ENCODE results near the gene MAN1A1. TPM values are rescaled to one million over a fixed set of nuclear protein-coding genes. Genes with fewer than 3 reads are reported as not detected.

The MAN1A1 gene
- polyA plus RNA-seq, 2 of the 4 experiments (the other 2 are of a cell fraction): 0.05 TPM; not detected in 1

DNA sequence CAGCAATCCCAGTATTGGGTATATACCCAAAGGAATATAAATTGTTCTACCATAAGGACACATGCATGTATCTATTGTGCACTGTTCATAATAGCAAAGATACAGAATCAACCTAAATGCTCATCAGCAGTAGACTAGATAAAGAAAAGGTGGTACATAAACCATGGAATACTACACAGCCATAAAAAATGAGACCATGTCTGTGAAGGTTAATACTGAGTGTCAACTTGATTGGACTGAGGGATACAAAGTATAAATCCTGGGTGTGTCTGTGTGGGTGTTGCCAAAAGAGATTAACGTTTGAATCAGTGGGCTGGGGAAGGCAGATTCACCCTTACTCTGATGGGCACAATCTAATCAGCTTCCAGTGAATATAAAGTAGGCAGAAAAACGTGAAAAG, 86.9 kb downstream of the MAN1A1 start:
- H3K9me3 ChIP-seq: no peaks in the 10 kb centered on the region
- no peak overlapping the region for H3K4me2 ChIP-seq
- no peaks in the 10 kb centered on the region; the same call in 2 of the 3 replicates for H3K4me1 ChIP-seq
- no peak for TF ChIP-seq FOXS1 (CRISPR knock-in tag; IDR thresholded peaks at IDR 0.05)
- TF ChIP-seq JUNB (IDR thresholded peaks at IDR 0.05): no peak
- TF ChIP-seq MYC (IDR thresholded peaks at IDR 0.05; ENCODE audit: borderline replicate concordance, low read length): no peak
- TF ChIP-seq, protein P1, sequence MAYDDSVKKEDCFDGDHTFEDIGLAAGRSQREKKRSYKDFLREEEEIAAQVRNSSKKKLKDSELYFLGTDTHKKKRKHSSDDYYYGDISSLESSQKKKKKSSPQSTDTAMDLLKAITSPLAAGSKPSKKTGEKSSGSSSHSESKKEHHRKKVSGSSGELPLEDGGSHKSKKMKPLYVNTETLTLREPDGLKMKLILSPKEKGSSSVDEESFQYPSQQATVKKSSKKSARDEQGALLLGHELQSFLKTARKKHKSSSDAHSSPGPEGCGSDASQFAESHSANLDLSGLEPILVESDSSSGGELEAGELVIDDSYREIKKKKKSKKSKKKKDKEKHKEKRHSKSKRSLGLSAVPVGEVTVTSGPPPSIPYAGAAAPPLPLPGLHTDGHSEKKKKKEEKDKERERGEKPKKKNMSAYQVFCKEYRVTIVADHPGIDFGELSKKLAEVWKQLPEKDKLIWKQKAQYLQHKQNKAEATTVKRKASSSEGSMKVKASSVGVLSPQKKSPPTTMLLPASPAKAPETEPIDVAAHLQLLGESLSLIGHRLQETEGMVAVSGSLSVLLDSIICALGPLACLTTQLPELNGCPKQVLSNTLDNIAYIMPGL (CRISPR knock-in tag; IDR thresholded peaks at IDR 0.05; ENCODE audit: borderline replicate concordance): no peak
- no peak for TF ChIP-seq MAFK (IDR thresholded peaks at IDR 0.05; ENCODE audit: partially characterized antibody)
- no peak for TF ChIP-seq NPAS2 (CRISPR knock-in tag; IDR thresholded peaks at IDR 0.05; ENCODE audit: borderline replicate concordance)
- no peak for TF ChIP-seq TP53 (CRISPR knock-in tag; IDR thresholded peaks at IDR 0.05)
- no peak for TF ChIP-seq HOXB5 (CRISPR knock-in tag; IDR thresholded peaks at IDR 0.05)
- TF ChIP-seq FOSB (CRISPR knock-in tag; IDR thresholded peaks at IDR 0.05): no peak
- TF ChIP-seq, protein P2, sequence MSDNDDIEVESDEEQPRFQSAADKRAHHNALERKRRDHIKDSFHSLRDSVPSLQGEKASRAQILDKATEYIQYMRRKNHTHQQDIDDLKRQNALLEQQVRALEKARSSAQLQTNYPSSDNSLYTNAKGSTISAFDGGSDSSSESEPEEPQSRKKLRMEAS (IDR thresholded peaks at IDR 0.05): no peak
- H3K4me3 ChIP-seq: no peak overlapping the region
- WGBS (ENCODE audit: missing lambda C conversion rate): 11% methylated on average over 2 of the region's 2 CpGs
- DNase-seq (ENCODE audit: low read depth in 1 of 2, low spot score in 1 of 2) (no peak), FAIRE-seq (no peak), ATAC-seq (no peak)
- POLR2A ChIA-PET: no interaction called here
- no peak overlapping the region for H3K27ac ChIP-seq
- CTCF ChIA-PET: no interaction called here

DNA sequence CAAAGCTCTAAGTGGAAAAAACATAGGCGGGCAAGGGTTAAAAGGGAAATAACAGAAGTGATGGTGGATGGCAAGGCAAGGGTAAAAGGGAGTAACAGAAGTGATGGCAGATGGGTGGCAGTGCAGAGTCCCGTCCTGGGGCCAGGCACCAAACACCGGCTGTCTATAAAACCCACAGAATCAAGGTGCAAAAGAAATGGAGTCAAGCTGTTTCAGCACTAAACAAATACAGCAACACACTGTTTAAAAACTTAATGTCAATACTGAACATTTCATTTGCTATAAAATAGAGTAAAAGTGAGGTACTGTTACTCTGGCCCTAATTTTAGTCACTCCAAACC, 87.6 kb downstream of the MAN1A1 start:
- H3K27ac ChIP-seq: no peak overlapping the region
- H3K4me1 ChIP-seq: no peaks in the 10 kb centered on the region; the same call in 2 of the 3 replicates
- TF ChIP-seq RAD21 (conservative IDR thresholded peaks at IDR 0.05 in 1 of 2, IDR thresholded peaks at IDR 0.05 in 1 of 2) (no peak), HOXB5 (CRISPR knock-in tag; IDR thresholded peaks at IDR 0.05) (no peak), EP300 (IDR thresholded peaks at IDR 0.05) (no peak), NR3C1 (IDR thresholded peaks at IDR 0.05) (no peak), ZSCAN20 (CRISPR knock-in tag; IDR thresholded peaks at IDR 0.05) (no peak), CBX2 (IDR thresholded peaks at IDR 0.05; ENCODE audit: borderline replicate concordance, low read depth) (no peak), MAZ (IDR thresholded peaks at IDR 0.05; ENCODE audit: borderline replicate concordance, low read depth, low read length) (no peak), FOSL2 (IDR thresholded peaks at IDR 0.05) (no peak), FOSL2 (CRISPR knock-in tag; IDR thresholded peaks at IDR 0.05) (no peak)
- TF ChIP-seq, protein P2 (IDR thresholded peaks at IDR 0.05): no peak
- TF ChIP-seq, protein P3, sequence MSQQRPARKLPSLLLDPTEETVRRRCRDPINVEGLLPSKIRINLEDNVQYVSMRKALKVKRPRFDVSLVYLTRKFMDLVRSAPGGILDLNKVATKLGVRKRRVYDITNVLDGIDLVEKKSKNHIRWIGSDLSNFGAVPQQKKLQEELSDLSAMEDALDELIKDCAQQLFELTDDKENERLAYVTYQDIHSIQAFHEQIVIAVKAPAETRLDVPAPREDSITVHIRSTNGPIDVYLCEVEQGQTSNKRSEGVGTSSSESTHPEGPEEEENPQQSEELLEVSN (IDR thresholded peaks at IDR 0.05; ENCODE audit: borderline replicate concordance, low read depth): no peak
- TF ChIP-seq, protein P4, sequence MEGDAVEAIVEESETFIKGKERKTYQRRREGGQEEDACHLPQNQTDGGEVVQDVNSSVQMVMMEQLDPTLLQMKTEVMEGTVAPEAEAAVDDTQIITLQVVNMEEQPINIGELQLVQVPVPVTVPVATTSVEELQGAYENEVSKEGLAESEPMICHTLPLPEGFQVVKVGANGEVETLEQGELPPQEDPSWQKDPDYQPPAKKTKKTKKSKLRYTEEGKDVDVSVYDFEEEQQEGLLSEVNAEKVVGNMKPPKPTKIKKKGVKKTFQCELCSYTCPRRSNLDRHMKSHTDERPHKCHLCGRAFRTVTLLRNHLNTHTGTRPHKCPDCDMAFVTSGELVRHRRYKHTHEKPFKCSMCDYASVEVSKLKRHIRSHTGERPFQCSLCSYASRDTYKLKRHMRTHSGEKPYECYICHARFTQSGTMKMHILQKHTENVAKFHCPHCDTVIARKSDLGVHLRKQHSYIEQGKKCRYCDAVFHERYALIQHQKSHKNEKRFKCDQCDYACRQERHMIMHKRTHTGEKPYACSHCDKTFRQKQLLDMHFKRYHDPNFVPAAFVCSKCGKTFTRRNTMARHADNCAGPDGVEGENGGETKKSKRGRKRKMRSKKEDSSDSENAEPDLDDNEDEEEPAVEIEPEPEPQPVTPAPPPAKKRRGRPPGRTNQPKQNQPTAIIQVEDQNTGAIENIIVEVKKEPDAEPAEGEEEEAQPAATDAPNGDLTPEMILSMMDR (IDR thresholded peaks at IDR 0.05): no peak
- TF ChIP-seq, protein P5, sequence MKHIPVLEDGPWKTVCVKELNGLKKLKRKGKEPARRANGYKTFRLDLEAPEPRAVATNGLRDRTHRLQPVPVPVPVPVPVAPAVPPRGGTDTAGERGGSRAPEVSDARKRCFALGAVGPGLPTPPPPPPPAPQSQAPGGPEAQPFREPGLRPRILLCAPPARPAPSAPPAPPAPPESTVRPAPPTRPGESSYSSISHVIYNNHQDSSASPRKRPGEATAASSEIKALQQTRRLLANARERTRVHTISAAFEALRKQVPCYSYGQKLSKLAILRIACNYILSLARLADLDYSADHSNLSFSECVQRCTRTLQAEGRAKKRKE (CRISPR knock-in tag; IDR thresholded peaks at IDR 0.05; ENCODE audit: low read depth): no peak
- H3K4me3 ChIP-seq: no peak overlapping the region
- no peaks in the 10 kb centered on the region for H3K9me3 ChIP-seq
- FAIRE-seq: no peak
- 4% methylated on average over 3 of the region's 3 CpGs for WGBS (ENCODE audit: missing lambda C conversion rate)
- no peak for DNase-seq (ENCODE audit: low read depth in 1 of 2, low spot score in 1 of 2)
- POLR2A ChIA-PET: no interaction called here
- CTCF ChIA-PET: no interaction called here
- ATAC-seq: peak; percentile 34; a peak in 1 of 6 replicates
- no peak overlapping the region for H3K4me2 ChIP-seq
